GM21390 (cell line): ENCODE data around the gene LSM3.

Experiments
- ATAC-seq: cut with Tn5 transposase; IDR thresholded peaks from one replicate; pipeline ENCODE4 v1.9.1; 2021; ENCODE audit not compliant: unreplicated experiment

Gene LSM3

DNA sequence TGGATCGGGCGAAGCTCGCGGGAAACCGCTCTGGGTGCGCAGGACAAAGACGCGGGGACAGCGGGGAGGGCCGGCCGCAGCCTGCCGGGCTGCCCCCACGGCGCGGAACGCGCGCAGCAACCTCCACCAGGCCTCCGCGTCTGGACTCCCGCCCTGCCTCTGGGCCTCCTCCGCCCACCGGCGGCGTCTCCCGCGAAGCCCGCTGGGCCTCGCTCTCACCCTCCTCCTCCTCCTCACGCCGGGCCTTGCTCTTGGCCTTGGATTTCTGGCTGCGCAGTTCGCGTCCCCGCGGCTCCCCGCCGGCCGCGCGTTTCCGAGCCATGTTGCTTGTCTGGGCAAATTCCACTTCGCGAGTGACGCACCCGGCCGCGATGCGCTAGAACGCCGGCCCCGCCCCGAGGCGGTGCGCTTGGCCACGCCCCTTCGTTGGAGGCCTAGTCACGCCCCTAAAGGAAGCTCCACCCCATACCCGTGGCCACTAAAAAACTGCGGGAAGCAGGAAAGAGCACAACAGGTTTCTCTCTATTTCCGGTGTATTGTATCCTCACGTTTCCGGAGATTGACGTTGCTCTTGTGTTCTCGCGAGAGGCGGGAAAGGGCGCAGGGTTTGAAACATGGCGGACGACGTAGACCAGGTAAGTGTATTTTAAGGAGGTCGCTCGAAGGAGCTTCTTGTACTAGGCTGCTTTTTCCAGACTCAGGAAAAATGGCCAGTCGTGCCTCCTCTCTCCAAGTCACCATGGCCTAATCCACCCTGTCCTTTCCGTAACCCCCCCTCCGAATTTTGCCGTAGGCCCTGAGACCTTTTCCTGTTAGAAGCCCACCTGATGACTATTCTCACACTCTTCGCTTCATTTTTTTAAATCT lies at the start of gene LSM3, which contains the start of gene XPC:
Gene LSM3, plus strand, starts transcription at position 571 of the 867 bp plus-strand sequence. Its CDS starts 44 bp downstream, at position 615.
Gene XPC, minus strand, starts transcription at position 355 of the 867 bp plus-strand sequence. Its CDS starts 33 bp downstream, at position 322.
- ATAC-seq: peak; percentile 87

DNA sequence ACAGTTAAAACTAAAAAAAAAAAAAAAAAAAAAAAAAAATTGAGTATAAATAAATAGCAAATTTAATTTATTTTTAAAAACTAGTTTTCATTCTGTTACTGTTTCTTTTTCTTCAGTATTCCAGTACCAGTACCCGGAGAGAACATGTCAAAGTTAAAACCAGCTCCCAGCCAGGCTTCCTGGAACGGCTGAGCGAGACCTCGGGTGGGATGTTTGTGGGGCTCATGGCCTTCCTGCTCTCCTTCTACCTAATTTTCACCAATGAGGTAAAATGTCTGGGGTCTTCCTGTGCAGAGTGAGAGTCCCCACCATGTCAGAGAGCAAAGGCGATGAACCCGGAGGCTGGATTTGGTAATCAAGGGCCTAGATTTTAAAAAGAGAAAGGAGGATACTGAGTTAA lies 49.3 kb upstream of the LSM3 start:
- no peak for ATAC-seq

DNA sequence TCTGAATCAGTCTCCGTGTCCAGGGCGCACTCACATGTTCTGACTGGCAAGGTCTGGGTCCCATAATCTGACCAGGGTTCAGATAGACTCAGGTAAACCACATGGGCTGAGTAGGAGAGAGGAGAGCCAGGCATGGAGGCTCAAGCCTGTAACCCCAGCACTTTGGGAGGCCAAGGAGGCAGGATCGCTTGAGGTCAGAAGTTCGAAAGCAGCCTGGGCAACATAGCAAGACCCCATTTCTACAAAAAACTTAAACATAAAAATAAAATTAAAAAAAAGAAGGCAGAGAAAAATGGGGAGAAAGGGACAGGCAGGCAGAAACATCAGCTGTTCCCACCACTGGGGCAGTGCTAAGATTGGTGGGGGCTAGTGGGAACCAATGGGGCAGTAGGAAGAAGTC lies 48.4 kb upstream of the LSM3 start:
- ATAC-seq: no peak

DNA sequence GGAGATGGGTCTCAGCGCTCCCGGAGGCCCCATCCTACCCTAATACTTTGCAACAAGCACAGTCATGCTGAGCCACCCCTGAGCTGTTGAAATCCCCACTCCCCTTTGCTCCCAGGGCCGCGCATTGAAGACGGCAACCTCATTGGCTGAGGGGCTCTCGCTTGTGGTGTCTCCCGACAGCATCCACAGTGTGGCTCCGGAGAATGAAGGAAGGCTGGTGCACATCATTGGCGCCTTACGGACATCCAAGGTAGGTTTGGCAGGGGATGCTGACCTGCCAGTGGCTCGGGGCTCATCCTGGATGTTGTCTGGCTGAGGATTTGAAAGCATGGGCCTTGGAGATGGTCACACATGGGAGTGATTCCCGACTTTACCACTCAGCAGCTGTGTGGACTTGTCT lies 47.9 kb upstream of the LSM3 start:
- ATAC-seq: no peak

DNA sequence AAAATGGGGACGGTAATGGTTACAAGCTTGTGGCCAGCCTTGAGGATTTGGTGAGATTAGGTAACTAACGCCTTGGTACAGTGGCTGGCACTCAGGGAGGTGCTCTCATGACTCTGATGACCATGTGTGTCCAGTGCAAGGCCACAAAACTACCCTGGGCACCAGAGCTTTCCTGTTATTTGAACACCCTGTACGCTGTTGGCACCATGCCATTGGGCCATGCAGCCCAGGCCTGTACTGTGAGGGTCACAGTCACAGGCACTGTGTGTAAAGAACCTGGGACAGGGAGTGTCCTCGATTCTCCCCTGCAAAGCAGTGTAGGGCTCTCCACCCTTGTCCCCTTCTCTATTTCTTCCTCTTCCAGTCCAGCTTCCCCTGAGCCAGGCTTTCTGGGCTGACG lies 47.5 kb upstream of the LSM3 start:
- no peak for ATAC-seq

DNA sequence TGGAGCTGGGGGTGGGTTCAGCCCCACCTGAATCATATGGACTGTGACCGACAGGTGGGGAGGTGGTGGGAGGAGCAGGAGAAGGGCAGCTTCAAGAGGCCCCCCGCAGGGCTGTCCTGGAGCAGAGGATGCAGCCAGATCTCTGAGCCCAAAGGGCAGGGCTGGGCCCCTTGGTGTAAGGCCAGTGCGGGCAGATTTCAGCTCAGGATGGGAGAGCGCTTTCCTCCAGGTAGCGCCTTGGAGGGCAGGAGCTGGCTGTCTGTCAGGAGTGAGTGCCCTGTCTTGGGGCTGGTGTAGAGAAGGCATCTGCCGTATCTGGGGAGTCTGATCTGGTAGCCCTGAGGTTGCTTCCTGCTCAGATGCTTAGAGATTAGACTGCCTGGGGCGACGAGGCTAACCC lies 46.5 kb upstream of the LSM3 start:
- no peak for ATAC-seq

DNA sequence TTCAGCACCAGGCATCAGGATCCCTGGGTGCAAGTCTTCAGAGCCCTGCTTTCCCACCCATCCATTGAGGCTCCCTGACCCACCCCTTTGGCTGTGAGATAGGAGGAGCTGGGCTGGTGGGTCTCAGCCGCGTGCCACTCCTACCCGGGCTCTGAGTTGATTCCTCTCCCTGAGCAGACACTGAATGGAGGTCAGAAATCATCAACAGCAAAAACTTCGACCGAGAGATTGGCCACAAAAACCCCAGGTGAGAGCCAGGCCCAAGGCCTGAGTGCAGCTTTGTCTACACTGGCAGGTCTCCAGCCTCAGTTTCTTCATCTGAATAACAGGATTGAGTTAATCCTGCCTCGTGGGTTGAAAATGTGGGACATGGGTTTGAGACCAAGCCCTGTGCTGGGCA lies 45.9 kb upstream of the LSM3 start:
- no peak for ATAC-seq

DNA sequence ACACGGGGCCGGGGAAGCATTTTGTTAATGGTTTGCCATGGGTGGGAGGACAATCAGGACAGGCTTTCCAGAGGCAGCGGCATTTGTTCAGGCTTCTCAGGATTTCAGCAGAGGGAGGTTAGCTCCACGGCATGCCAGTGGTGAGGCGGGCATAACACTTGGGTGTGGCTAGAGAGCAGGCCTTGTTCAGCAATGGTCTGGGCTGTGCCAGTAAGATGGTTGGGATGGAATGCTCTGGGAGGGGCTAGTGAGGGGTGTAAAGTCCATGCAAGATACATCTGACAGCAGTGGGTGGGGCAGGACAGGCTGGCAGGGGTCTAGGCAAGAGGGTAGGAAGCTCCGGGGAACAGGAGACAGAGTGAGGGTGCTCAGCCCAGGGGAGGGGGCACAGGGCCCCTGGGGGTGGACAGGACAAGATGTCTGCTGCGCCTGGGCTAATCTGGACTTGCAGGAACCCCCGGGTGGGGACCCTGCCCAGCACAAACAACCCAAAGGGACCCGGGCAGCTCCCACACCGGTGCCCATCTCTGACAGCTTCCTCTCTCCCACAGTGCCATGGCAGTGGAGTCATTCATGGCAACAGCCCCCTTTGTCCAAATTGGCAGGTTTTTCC lies 45.3 kb upstream of the LSM3 start:
- no peak for ATAC-seq

DNA sequence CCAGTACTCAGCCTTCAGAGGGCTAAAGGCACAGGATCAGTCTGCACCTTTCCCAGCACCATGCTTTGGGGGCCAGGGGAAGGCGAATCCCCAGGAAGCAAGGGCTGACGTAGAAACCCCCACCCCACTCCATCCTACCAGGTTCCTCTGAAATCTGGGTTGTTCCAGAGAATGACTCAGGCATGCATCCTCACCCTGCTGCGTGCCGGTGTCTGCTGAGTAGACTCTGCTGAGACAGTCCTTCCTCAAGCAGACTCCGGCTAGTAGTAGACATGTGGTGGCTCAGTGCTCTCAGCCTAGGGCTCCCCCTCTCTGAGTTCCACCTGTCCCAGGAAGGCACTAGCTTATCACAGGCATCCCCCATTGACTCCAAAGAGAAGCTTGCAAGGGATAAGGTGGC lies 44.7 kb upstream of the LSM3 start:
- no peak for ATAC-seq

DNA sequence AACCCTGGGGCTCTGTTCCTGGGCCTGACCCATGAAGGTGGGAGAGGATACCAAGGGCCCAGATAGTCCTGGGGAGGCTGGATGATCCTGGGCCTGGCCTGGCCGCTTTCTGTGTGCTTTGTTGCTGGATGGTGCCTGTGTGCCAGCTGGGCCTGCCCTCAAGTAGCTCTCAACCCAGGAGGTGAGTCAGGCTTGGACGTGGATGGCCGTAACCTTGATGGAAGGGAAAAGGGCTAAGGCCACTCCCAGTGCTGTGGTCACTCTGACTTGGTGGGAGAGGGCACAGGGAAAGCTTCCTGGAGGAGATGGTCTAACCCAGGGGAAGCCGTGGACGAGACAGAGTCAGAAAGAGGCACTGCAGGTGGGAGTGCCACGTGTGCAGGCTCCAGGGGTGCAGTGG lies 44.3 kb upstream of the LSM3 start:
- no peak for ATAC-seq

DNA sequence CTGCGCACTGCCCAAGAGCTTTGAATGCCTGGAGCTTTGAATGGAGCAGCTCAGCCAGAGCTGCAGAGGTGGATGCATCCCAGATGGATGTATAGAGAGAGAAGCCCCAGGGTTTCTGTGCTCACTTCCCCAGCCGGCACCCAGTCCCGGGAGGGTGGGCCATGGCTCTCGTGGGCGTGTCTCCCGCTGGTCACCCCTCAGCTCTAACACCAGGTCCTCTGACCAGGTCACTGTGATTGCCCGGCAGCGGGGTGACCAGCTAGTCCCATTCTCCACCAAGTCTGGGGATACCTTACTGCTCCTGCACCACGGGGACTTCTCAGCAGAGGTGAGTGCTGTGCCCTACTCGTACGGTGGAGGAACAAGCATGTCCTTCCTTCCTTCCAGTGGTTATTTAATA lies 43.0 kb upstream of the LSM3 start:
- no peak for ATAC-seq

DNA sequence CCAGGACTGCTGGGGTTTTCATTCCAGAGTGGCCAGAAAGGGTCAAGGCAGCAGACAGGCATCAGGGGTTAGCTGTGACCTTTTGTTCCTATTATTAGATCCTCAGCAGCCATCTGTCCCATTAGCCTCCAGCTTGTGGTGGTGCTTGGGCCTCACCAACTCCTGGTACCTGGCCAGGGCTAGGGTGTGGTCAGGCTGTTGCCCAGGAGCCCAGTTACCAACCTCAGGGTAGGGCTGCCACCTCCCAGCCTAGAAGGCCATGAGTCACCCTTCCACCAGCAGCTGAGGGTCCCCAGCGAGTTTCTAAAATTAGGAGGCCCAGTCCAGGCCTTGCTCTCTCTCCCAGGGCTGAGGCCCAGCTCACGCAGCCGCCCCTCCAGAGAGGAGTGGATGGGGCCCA lies 41.6 kb upstream of the LSM3 start:
- no peak for ATAC-seq

DNA sequence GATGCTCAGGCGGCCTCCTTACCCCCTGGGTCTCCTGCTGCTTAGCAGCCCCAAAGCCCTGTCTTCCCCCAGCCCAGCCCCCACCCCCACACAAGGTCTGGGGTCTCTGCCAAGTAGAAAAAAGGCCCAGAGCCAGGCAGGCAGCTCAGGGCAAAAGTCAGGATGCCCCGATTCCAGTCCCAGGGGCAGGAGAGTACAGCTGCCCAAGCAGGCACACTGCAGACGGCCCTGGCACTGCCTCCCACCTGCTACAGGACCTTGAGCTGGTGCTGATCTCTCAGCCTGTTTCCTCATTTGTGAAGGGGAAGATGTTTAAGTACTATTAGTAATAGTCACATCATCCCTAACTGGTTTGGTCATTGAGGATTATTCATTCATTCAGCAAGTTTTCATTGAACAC lies 41.2 kb upstream of the LSM3 start:
- no peak for ATAC-seq

DNA sequence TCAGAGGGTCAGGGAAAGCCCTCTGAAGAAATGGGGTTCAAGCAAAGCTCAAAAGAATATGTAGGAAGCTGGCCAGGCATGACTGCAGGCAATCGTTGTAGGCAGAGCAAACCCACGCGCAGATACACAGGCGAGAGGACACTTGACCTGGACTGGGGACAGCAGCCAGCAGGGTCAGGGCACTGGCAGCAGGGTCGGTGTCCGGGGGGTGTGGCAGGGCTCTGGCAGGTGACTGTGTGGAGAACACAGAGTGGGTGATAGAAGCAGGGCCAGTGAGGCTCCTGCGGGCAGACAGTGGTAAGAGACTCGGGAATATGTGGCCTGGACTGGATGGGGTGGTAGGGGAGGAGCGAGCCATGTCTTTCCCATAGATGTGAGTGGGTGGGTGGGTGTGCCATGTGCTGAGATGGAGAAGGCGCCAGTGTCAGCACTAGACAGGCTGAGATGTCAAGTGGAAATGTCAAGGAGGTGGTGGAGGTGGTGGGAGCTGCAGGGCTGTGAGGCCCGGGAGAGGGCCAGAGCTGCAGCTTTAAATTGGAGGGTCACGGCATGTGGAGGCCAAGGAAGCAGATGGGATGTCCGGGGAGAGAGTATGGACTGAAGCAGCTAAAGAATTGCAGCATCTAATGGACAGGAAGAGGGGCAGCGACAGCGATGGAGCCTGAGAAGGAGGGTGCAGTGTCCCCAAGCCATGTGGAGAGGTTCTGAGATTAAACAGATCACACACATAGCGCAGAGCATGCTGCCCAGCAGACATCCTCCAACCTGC lies 40.3 kb upstream of the LSM3 start:
- no peak for ATAC-seq

DNA sequence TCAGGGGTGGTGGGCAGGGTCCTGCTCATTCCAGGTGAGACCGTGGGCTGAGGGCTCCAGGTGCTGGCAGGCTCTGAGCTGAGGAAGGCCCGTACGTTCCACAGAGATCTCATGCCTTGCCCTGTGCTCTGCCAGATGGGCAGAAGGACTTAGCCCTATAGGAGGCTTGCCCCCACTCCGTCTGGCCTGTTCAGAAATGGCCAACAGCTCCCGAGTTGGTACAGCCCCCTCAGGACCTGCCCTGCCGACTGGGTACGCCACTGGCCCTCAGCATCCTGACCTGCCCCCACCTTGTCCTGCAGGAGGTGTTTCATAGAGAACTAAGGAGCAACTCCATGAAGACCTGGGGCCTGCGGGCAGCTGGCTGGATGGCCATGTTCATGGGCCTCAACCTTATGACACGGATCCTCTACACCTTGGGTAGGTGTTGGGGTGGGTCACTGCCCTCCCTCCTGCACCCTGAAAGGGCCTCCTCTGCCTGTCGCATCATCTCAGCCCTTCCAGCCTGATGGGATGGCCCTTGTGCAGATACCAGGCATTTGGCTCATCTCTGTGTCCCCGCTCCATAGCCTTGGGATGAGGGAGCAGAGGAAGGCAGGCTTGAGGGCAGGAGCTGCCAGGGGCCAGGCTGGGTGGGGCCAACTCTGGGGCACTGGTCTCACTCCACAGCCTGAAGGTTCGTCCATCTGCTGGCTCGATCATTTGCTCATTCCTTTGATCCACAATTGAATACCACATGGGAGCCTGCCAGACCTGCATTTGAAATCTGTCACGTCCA lies 39.5 kb upstream of the LSM3 start:
- no peak for ATAC-seq

DNA sequence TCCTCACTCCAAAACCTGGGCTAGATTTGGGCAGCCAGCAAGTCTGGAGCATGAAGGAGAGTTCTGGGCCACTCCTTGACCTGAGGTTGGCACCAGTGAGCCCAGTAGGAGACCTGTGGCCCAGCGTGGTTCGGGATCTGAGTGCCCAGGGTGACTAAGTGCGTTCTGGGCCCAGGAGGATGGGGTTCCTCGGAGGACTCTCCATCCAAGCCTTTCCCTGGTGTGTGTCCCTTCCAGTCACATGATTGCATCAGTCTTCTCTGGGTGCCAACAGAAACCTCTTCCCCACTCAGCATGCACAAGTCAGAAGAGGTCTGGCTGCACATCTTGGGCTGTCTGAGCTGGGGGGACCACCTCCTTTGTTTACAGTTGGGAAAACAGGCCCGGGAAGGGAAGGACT lies 38.8 kb upstream of the LSM3 start:
- ATAC-seq: no peak

DNA sequence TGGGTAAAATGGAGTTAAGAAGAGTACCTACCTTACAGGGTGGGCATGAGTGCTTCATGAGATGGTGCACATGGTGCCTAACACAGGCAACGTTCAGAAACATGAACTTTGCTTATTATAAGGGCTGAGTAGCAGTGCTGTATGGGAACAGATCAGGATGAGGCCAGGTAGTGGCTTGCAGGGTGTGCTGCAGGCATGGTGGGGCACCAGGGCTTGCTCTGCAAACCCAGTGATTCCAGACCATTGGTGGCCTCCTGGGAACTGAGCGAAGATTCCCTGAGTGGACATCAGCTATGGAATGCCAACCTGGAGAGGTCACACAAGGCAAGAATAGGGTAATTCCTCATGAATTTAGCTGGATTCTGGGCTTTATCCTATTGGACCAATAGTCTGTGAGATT lies 37.9 kb upstream of the LSM3 start:
- ATAC-seq: no peak

DNA sequence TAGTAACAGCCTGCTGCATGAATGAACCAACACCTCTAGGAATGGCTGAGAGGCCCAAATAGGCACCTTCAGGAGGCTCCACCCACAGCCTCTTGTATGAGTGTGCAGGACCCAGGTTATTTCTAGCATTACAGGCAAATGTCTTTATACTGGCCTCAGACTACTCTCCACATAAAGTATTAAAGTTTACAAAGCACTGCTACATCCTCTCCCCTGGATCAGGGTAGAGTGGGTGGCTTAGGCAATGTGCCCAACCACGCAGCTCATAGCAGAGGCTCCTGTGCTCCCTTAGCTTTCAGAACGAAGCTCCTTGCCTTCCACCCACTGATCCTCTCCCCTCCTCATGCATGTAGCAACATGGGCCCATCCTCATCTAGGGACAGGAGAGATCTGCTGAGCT lies 37.5 kb upstream of the LSM3 start:
- ATAC-seq: no peak

DNA sequence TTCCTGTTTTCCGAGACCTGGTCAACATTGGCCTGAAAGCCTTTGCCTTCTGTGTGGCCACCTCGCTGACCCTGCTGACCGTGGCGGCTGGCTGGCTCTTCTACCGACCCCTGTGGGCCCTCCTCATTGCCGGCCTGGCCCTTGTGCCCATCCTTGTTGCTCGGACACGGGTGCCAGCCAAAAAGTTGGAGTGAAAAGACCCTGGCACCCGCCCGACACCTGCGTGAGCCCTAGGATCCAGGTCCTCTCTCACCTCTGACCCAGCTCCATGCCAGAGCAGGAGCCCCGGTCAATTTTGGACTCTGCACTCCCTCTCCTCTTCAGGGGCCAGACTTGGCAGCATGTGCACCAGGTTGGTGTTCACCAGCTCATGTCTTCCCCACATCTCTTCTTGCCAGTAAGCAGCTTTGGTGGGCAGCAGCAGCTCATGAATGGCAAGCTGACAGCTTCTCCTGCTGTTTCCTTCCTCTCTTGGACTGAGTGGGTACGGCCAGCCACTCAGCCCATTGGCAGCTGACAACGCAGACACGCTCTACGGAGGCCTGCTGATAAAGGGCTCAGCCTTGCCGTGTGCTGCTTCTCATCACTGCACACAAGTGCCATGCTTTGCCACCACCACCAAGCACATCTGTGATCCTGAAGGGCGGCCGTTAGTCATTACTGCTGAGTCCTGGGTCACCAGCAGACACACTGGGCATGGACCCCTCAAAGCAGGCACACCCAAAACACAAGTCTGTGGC lies 36.8 kb upstream of the LSM3 start:
- ATAC-seq: no peak

DNA sequence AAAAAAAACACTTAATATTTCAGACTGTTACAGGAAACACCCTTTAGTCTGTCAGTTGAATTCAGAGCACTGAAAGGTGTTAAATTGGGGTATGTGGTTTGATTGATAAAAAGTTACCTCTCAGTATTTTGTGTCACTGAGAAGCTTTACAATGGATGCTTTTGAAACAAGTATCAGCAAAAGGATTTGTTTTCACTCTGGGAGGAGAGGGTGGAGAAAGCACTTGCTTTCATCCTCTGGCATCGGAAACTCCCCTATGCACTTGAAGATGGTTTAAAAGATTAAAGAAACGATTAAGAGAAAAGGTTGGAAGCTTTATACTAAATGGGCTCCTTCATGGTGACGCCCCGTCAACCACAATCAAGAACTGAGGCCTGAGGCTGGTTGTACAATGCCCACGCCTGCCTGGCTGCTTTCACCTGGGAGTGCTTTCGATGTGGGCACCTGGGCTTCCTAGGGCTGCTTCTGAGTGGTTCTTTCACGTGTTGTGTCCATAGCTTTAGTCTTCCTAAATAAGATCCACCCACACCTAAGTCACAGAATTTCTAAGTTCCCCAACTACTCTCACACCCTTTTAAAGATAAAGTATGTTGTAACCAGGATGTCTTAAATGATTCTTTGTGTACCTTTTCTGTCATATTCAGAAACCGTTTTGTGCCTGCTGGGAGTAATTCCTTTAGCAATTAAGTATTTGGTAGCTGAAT lies 35.9 kb upstream of the LSM3 start:
- no peak for ATAC-seq
